OCI-LY1 (cell line): ENCODE results near the gene SEC24C.

Experiments
- H2AFZ ChIP-seq: fragments of 200-600 bp; sonication (generic), shearing (Covaris generic); 2 replicates; pipeline ENCODE4 v1.6.0; 2014; ENCODE audit warnings: antibody characterized with exemption, mild to moderate bottlenecking, low read length
- H3F3A ChIP-seq: fragments of 200-600 bp; sonication (generic), shearing (Covaris generic); 2 replicates; pipeline ENCODE4 v1.6.0; 2014; ENCODE audit warnings: mild to moderate bottlenecking, antibody characterized with exemption, low read length, moderate library complexity; ENCODE audit not compliant: insufficient read depth
- H3K27ac ChIP-seq: fragments of 200-600 bp; sonication (generic); 2 replicates; pipeline ENCODE4 v1.5.1; 2014; ENCODE audit warnings: low read length, mixed run types, mild to moderate bottlenecking, low read depth; ENCODE audit not compliant: poor library complexity, severe bottlenecking
- H3K27me3 ChIP-seq: fragments of 200-600 bp; sonication (generic); 2 replicates; pipeline ENCODE4 v1.6.0; 2014; ENCODE audit warnings: antibody characterized with exemption, mild to moderate bottlenecking, low read length, moderate library complexity; ENCODE audit not compliant: insufficient read depth
- H3K36me3 ChIP-seq: fragments of 200-600 bp; sonication (generic); 2 replicates; pipeline ENCODE4 v1.6.1; 2014; ENCODE audit warnings: mild to moderate bottlenecking, antibody characterized with exemption, low read length, moderate library complexity, mixed read lengths; ENCODE audit not compliant: insufficient read depth
- H3K4me1 ChIP-seq: fragments of 200-600 bp; sonication (generic); 2 replicates; pipeline ENCODE4 v1.5.1; 2014; ENCODE audit warnings: mild to moderate bottlenecking, low read length, moderate library complexity; ENCODE audit not compliant: insufficient read depth, severe bottlenecking
- H3K4me2 ChIP-seq: fragments of 200-600 bp; sonication (generic), shearing (Covaris generic); 2 replicates; pipeline ENCODE4 v1.6.1; 2014; ENCODE audit warnings: low read length
- H3K4me3 ChIP-seq: fragments of 200-600 bp; sonication (generic); 2 replicates; pipeline ENCODE4 v1.5.1; 2014; ENCODE audit warnings: low read length, low read depth, mild to moderate bottlenecking, mixed read lengths; ENCODE audit not compliant: poor library complexity, severe bottlenecking
- H3K79me2 ChIP-seq: fragments of 200-600 bp; shearing (Covaris generic); 2 replicates; pipeline ENCODE4 v1.6.1; 2016; ENCODE audit warnings: mixed run types, low read length, mixed read lengths; ENCODE audit not compliant: insufficient read depth
- H3K9ac ChIP-seq: fragments of 200-600 bp; sonication (generic), shearing (Covaris generic); 2 replicates; pipeline ENCODE4 v1.6.1; 2014; ENCODE audit warnings: mild to moderate bottlenecking, low read length, mixed read lengths
- H3K9me2 ChIP-seq: fragments of 200-600 bp; sonication (generic), shearing (Covaris generic); 2 replicates; pipeline ENCODE4 v1.6.1; 2014; ENCODE audit warnings: low read depth, mild to moderate bottlenecking, low read length, mixed read lengths
- H3K9me3 ChIP-seq: fragments of 200-600 bp; shearing (Covaris generic); 2 replicates; pipeline ENCODE4 v1.6.1; 2014; ENCODE audit warnings: low read length, mixed read lengths
- H4K20me1 ChIP-seq: fragments of 200-600 bp; sonication (generic), shearing (Covaris generic); 2 replicates; pipeline ENCODE4 v1.6.0; 2016; ENCODE audit warnings: mild to moderate bottlenecking, low read length; ENCODE audit not compliant: insufficient read depth
- CTCF ChIP-seq: fragments of 200-600 bp; sonication (generic), shearing (Covaris generic); IDR thresholded peaks from 2 replicates; pipeline ENCODE4 v1.5.1; 2017; ENCODE audit warnings: mild to moderate bottlenecking, antibody characterized with exemption, low read length, moderate library complexity, mixed read lengths
- EZH2 ChIP-seq: fragments of 200-600 bp; sonication (generic), shearing (Covaris generic); IDR thresholded peaks from 2 replicates; pipeline ENCODE4 v1.8.0; 2017; ENCODE audit warnings: borderline replicate concordance, mixed run types, mild to moderate bottlenecking, antibody characterized with exemption, low read length, moderate library complexity, mixed read lengths

The SEC24C gene

GRCh38 chr10:73763343-73763742, 19.2 kb downstream of the SEC24C start:
- Histone ChIP-seq H3K9me3 (no peaks in the 10 kb centered on the region), H3K27me3 (no peaks in the 10 kb centered on the region), H3K36me3 (peaks cover 78% of the 10 kb centered on the region), H3K27ac (no peak overlapping the region), H2AFZ (no peak overlapping the region), H4K20me1 (no peaks in the 10 kb centered on the region), H3K4me1 (peaks cover 30% of the 10 kb centered on the region), H3F3A (0 out of 2 replicates have a peak, but pooled peaks cover 9% of the 10 kb centered on the region), H3K4me3 (no peak overlapping the region), H3K9ac (no peak overlapping the region), H3K9me2 (no peaks in the 10 kb centered on the region), H3K79me2 (no peaks in the 10 kb centered on the region), H3K4me2 (no peak overlapping the region)
- no peak for TF ChIP-seq CTCF
- TF ChIP-seq EZH2 = no peak

- peaks cover 86% of the 10 kb centered on the region for H3K36me3 ChIP-seq
These were observed 20.9 kb downstream of the SEC24C start for GRCh38 chr10:73765066-73765465.

DNA sequence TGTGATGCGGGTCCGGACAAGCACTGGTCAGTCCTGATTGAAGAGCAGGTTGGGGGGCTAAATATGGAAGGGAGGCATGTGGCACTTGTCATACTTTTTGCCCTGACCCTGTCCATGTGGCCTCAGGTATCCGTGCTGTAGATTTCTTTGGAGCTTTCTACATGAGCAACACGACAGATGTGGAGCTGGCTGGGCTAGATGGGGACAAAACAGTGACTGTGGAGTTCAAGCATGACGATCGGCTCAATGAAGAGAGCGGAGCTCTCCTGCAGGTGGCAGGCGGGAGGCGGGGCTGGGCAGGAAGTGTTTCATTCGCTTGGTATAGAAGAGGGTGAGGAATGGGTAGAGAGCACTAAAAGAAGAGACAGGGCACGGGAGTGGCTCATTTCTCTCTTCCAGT, 24.7 kb downstream of the SEC24C start:
- peaks cover 29% of the 10 kb centered on the region for H3K4me1 ChIP-seq
- no peaks in the 10 kb centered on the region for H4K20me1 ChIP-seq
- H3K4me2 ChIP-seq = peak overlapping the region; percentile 55
- H3K9ac ChIP-seq = peak overlapping the region; percentile 28; the same call in 1 of the 2 replicates
- no peaks in the 10 kb centered on the region for H3K9me3 ChIP-seq
- peak overlapping the region; percentile 14 for H3K4me3 ChIP-seq
- no peaks in the 10 kb centered on the region for H3K9me2 ChIP-seq
- peak overlapping the region; percentile 72 for H3K27ac ChIP-seq
- peaks cover 66% of the 10 kb centered on the region for H3K36me3 ChIP-seq
- no peaks in the 10 kb centered on the region for H3F3A ChIP-seq
- H3K27me3 ChIP-seq = no peaks in the 10 kb centered on the region
- peaks cover 8% of the 10 kb centered on the region; the same call in 1 of the 2 replicates for H3K79me2 ChIP-seq
- TF ChIP-seq EZH2 = no peak
- peak; percentile 77 for TF ChIP-seq CTCF
- no peak overlapping the region for H2AFZ ChIP-seq

More at GRCh38 chr10:73765066-73765465, 20.9 kb downstream of the SEC24C start:
- Histone ChIP-seq H3F3A (0 out of 2 replicates have a peak, but pooled peaks cover 3% of the 10 kb centered on the region), H3K9ac (no peak overlapping the region), H3K4me2 (no peak overlapping the region), H3K27ac (no peak overlapping the region), H2AFZ (no peak overlapping the region), H4K20me1 (no peaks in the 10 kb centered on the region), H3K27me3 (no peaks in the 10 kb centered on the region), H3K9me2 (no peaks in the 10 kb centered on the region), H3K9me3 (no peaks in the 10 kb centered on the region), H3K4me3 (no peak overlapping the region), H3K79me2 (no peaks in the 10 kb centered on the region), H3K4me1 (peaks cover 28% of the 10 kb centered on the region)
- TF ChIP-seq CTCF (no peak), EZH2 (no peak)
